BLaER1 (cell line): ENCODE results near the gene ENAH.

ENCODE experiments used
- H3K27ac ChIP-seq: shearing (Covaris generic); formaldehyde crosslinking; 2 replicates; pipeline ENCODE4 v1.8.1; 2022
- H3K27me3 ChIP-seq: shearing (Covaris generic); formaldehyde crosslinking; 2 replicates; pipeline ENCODE4 v1.8.1; 2022
- H3K36me3 ChIP-seq: shearing (Covaris generic); formaldehyde crosslinking; 2 replicates; pipeline ENCODE4 v1.8.1; 2022
- H3K4me1 ChIP-seq: shearing (Covaris generic); formaldehyde crosslinking; 2 replicates; pipeline ENCODE4 v1.8.1; 2022
- H3K4me2 ChIP-seq: shearing (Covaris generic); formaldehyde crosslinking; 2 replicates; pipeline ENCODE4 v1.8.1; 2022
- H3K4me3 ChIP-seq: shearing (Covaris generic); formaldehyde crosslinking; 2 replicates; pipeline ENCODE4 v1.8.1; 2022
- H3K9ac ChIP-seq: shearing (Covaris generic); formaldehyde crosslinking; 2 replicates; pipeline ENCODE4 v1.8.1; 2022
- H3K9me3 ChIP-seq: shearing (Covaris generic); formaldehyde crosslinking; 2 replicates; pipeline ENCODE4 v1.8.1; 2022
- H4K20me1 ChIP-seq: shearing (Covaris generic); formaldehyde crosslinking; 2 replicates; pipeline ENCODE4 v1.8.1; 2022
- Cebpa-rat ChIP-seq: shearing (Covaris generic); IDR thresholded peaks from 2 replicates; pipeline ENCODE4 v1.8.1; 2022

Gene ENAH

DNA sequence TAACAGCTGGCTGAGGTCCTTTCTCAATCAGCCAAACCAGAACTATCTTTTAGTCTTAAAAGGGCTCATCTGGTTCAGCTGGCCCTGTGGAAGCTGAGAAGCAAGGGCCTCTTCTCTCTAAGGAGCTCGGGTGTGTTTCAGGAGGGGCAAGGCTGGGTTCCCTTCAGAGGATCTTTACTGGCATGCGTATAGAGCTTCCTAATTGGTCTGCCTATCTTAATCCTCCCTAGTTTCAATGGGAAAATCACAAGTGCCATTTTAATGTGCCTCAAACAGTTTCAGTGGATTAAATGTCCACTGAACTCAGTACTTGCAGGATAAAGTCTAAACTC lies 143.6 kb downstream of the ENAH start:
- Histone ChIP-seq H3K4me3 (no peak overlapping the region), H3K27ac (no peak overlapping the region), H3K36me3 (peaks cover 46% of the 10 kb centered on the region), H4K20me1 (no peaks in the 10 kb centered on the region), H3K9ac (no peak overlapping the region), H3K27me3 (no peaks in the 10 kb centered on the region), H3K4me2 (no peak overlapping the region), H3K4me1 (no peaks in the 10 kb centered on the region), H3K9me3 (no peaks in the 10 kb centered on the region)
- TF ChIP-seq Cebpa-rat: no peak

DNA sequence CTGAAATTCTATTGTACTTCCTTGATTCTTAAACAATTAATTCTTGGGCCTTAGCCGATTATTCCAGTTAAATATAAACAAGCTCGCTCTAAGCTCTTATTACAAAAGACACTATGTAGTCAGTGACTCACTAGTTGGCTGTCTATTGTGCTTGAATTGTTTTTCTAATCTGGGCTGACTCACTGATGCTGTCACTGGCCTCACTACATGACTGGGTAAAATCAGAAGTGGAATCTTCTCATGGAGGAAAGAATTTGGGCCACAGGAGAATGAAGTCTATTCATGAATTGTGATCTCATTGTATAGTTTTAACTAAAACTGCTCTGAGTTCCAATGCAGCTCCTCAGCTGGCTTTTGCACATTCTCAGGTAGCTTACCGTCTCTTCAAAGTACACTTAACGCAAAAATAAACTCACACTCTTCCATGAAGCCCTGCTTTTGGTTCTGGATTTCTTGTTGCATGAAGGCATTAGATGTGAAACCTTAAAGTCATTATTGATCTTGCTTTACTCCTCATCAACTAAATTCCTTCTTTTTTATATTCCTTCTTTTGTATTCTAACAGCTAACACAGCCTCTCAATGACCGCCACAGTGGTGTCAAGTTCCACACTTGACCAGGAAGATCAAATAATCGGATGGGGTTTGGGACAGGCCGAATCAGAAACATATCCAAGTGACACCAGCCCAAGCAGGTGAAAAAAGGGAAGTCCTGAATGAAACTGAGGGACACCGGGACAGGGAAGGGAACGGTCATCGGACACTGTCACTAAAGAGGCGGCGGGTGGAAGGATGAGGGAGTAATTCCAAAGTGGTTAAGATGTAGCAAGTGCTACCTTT lies 144.2 kb downstream of the ENAH start:
- H3K4me3 ChIP-seq: no peak overlapping the region
- no peaks in the 10 kb centered on the region for H3K9me3 ChIP-seq
- no peak for TF ChIP-seq Cebpa-rat
- no peak overlapping the region for H3K9ac ChIP-seq
- no peaks in the 10 kb centered on the region for H4K20me1 ChIP-seq
- no peaks in the 10 kb centered on the region for H3K4me1 ChIP-seq
- H3K4me2 ChIP-seq: no peak overlapping the region
- H3K27ac ChIP-seq: no peak overlapping the region
- H3K27me3 ChIP-seq: no peaks in the 10 kb centered on the region
- H3K36me3 ChIP-seq: peaks cover 45% of the 10 kb centered on the region

- Histone ChIP-seq H3K4me3 (no peak overlapping the region), H3K27ac (no peak overlapping the region), H3K36me3 (peaks cover 30% of the 10 kb centered on the region), H3K9me3 (no peaks in the 10 kb centered on the region), H3K9ac (no peak overlapping the region), H3K27me3 (no peaks in the 10 kb centered on the region), H3K4me1 (no peaks in the 10 kb centered on the region), H3K4me2 (no peak overlapping the region), H4K20me1 (no peaks in the 10 kb centered on the region)
- TF ChIP-seq Cebpa-rat: no peak
Observed at GRCh38 chr1:225506727-225507126, 146.2 kb downstream of the ENAH start.

GRCh38 chr1:225504776-225505175 lies 148.1 kb downstream of the ENAH start:
- TF ChIP-seq Cebpa-rat: no peak

DNA sequence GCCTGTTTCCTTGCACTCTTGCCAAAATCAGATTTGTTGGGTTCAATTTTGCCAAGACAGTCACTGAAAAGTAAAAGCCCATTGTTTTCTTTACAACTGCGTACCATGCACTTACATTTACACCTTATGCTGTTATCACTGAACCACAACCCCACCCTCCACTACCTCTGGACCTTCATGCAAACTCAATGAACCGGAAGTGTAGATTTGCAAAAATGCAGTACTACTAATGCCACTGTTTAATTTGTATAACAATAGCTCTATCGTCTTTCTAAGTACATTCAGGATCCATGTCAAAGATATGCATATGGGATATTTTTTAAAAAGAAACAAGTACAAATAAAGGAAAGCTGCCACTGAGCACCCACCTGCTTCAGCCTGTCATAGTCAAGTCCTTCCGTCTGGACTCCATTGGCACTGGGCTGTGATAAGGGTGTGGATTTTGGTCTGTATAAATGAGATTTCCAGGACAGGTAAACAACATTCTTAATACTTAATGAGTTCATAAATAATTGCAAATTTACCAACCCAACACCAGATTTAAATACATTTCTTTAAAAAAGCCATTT lies 152.2 kb downstream of the ENAH start:
- no peak overlapping the region for H3K9ac ChIP-seq
- peaks cover 21% of the 10 kb centered on the region; the same call in 1 of the 2 replicates for H3K36me3 ChIP-seq
- TF ChIP-seq Cebpa-rat: no peak
- H3K4me2 ChIP-seq: no peak overlapping the region
- no peaks in the 10 kb centered on the region for H4K20me1 ChIP-seq
- H3K27ac ChIP-seq: no peak overlapping the region
- no peaks in the 10 kb centered on the region for H3K9me3 ChIP-seq
- H3K4me3 ChIP-seq: no peak overlapping the region
- H3K4me1 ChIP-seq: peaks cover 18% of the 10 kb centered on the region
- no peaks in the 10 kb centered on the region for H3K27me3 ChIP-seq

More at GRCh38 chr1:225504776-225505175, 148.1 kb downstream of the ENAH start:
- Histone ChIP-seq H3K4me3 (no peak overlapping the region), H3K9ac (no peak overlapping the region), H3K27ac (no peak overlapping the region), H3K9me3 (no peaks in the 10 kb centered on the region), H3K4me1 (no peaks in the 10 kb centered on the region), H3K36me3 (peaks cover 34% of the 10 kb centered on the region), H3K4me2 (no peak overlapping the region), H4K20me1 (no peaks in the 10 kb centered on the region), H3K27me3 (no peaks in the 10 kb centered on the region)

GRCh38 chr1:225498549-225499136 lies 154.3 kb downstream of the ENAH start:
- H3K9me3 ChIP-seq: no peaks in the 10 kb centered on the region
- H3K9ac ChIP-seq: no peak overlapping the region
- H3K4me1 ChIP-seq: peaks cover 19% of the 10 kb centered on the region
- 0 out of 2 replicates have a peak overlapping the region, but pooled peaks have one; percentile 16 for H3K27ac ChIP-seq
- H3K4me3 ChIP-seq: no peak overlapping the region
- TF ChIP-seq Cebpa-rat: no peak
- peak overlapping the region; percentile 62 for H3K4me2 ChIP-seq
- H3K36me3 ChIP-seq: peaks cover 16% of the 10 kb centered on the region; the same call in 1 of the 2 replicates
- no peaks in the 10 kb centered on the region for H3K27me3 ChIP-seq
- H4K20me1 ChIP-seq: no peaks in the 10 kb centered on the region

GRCh38 chr1:225494789-225495359 lies 158.0 kb downstream of the ENAH start:
- Histone ChIP-seq H3K36me3 (peaks cover 10% of the 10 kb centered on the region; the same call in 1 of the 2 replicates), H3K4me1 (peaks cover 19% of the 10 kb centered on the region), H3K27ac (no peak overlapping the region), H3K4me3 (no peak overlapping the region), H3K9me3 (no peaks in the 10 kb centered on the region), H3K9ac (no peak overlapping the region), H3K4me2 (no peak overlapping the region), H4K20me1 (no peaks in the 10 kb centered on the region), H3K27me3 (no peaks in the 10 kb centered on the region)
- TF ChIP-seq Cebpa-rat: no peak

DNA sequence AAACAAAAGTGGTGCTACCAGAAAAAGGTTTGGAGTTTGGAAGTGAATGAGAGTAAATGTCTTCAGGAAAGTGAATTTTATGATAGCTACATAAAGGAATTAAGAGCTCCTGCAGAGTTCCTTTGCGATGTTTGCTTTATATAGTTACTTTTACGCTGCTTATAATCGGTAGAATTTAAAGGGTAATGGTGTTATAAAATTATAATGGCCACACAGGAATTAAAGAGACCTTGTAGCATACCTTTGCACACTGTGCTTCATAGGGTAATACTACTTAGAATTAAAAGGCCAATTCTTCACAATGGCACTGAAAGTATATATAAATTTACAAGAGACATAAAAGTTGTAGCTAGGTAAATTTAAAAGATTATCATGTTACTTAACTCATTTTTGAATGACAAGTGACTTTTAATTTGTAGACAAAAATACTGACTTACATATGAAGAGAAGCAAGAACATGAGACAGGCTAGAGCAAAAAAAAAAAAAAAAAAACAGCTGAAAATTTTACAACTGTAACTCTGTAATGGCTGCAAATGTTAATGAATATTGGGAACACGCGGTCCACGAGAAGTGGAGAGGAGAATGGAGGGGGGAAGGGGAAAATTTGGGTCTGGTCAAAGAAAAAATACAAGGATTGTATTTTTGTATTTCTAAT lies 159.2 kb downstream of the ENAH start:
- H4K20me1 ChIP-seq: no peaks in the 10 kb centered on the region
- no peaks in the 10 kb centered on the region for H3K9me3 ChIP-seq
- H3K27me3 ChIP-seq: no peaks in the 10 kb centered on the region
- no peak overlapping the region for H3K4me2 ChIP-seq
- H3K27ac ChIP-seq: no peak overlapping the region
- H3K4me1 ChIP-seq: peaks cover 13% of the 10 kb centered on the region
- H3K36me3 ChIP-seq: peaks cover 10% of the 10 kb centered on the region; the same call in 1 of the 2 replicates
- no peak overlapping the region for H3K4me3 ChIP-seq
- no peak for TF ChIP-seq Cebpa-rat
- no peak overlapping the region for H3K9ac ChIP-seq

DNA sequence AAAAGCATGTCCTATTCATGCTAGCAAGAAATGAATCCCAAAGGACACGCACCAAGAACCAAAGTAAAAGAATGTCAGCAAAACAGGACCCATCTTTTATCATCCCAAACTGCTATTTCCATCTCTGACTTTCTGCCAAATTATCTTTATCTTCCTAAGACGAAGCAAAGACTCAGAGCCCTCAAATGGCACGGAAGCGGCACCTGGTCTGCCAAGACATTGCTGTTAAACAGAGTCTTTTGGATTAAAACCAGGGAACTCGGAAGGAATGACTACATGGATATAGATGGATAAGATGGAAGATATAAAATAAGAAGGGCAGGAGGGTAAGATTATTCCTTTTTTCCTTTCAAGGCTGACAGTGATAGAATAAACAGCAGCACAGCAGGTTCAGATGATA lies 164.2 kb downstream of the ENAH start:
- H3K36me3 ChIP-seq: no peaks in the 10 kb centered on the region
- H3K9me3 ChIP-seq: no peaks in the 10 kb centered on the region
- no peaks in the 10 kb centered on the region for H4K20me1 ChIP-seq
- H3K27me3 ChIP-seq: no peaks in the 10 kb centered on the region
- H3K9ac ChIP-seq: no peak overlapping the region
- peaks cover 29% of the 10 kb centered on the region for H3K4me1 ChIP-seq
- no peak for TF ChIP-seq Cebpa-rat
- no peak overlapping the region for H3K4me2 ChIP-seq
- no peak overlapping the region for H3K27ac ChIP-seq
- H3K4me3 ChIP-seq: no peak overlapping the region
